WTC11 (cell line): ENCODE measurements around the gene PSMG4. TPM values are rescaled to one million over a fixed set of nuclear protein-coding genes. Genes with fewer than 3 reads are reported as not detected.

Source experiments
- ATAC-seq: fragments of 200-7000 bp; cut with Tn5 transposase; 2 replicates; pipeline ENCODE4 v1.10.0; 2021; ENCODE audit warnings: mild to moderate bottlenecking, moderate library complexity
- CTCF ChIA-PET: fragments of 300-600 bp; sonication (Branson Sonifier 250); formaldehyde crosslinking; loops from one replicate; lab custom pipeline; 2021; ENCODE audit warnings: antibody characterized with exemption; lab: Charles Lee
- POLR2A ChIA-PET: fragments of 350-600 bp; sonication (Branson Sonifier 250); formaldehyde crosslinking; loops from one replicate; lab custom pipeline; 2021; ENCODE audit warnings: antibody characterized with exemption; lab: Charles Lee
- DNase-seq: peaks from one replicate; pipeline ENCODE4 v3.0.0; 2021; ENCODE audit warnings: low spot score
- H3K27ac Mint-ChIP-seq: 2 replicates; pipeline ENCODE4 v1.8.0; 2021; ENCODE audit warnings: mixed read lengths
- H3K27me3 Mint-ChIP-seq: 2 replicates; pipeline ENCODE4 v1.8.0; 2021; ENCODE audit warnings: low read depth, mild to moderate bottlenecking, moderate library complexity, mixed read lengths
- H3K36me3 Mint-ChIP-seq: 2 replicates; pipeline ENCODE4 v1.8.0; 2021; ENCODE audit warnings: mixed read lengths
- H3K4me1 Mint-ChIP-seq: 2 replicates; pipeline ENCODE4 v1.8.0; 2022; ENCODE audit warnings: mixed read lengths
- H3K4me3 Mint-ChIP-seq: 2 replicates; pipeline ENCODE4 v1.8.0; 2021; ENCODE audit warnings: mild to moderate bottlenecking, moderate library complexity, mixed read lengths
- H3K9me3 Mint-ChIP-seq: 2 replicates; pipeline ENCODE4 v1.8.0; 2021; ENCODE audit warnings: mixed read lengths
- ARID4B ChIP-seq: sonication (generic); formaldehyde crosslinking; IDR thresholded peaks from 2 replicates; pipeline ENCODE4 v1.8.0; 2023; ENCODE audit warnings: missing genetic modification reagents, mild to moderate bottlenecking, borderline replicate concordance
- CREM ChIP-seq: sonication (generic); formaldehyde crosslinking; IDR thresholded peaks from 2 replicates; pipeline ENCODE4 v1.8.1; 2022; ENCODE audit warnings: mild to moderate bottlenecking, missing genetic modification reagents, moderate library complexity
- ERG ChIP-seq: fragments of 250-450 bp; sonication (Bioruptor Pico); IDR thresholded peaks from 2 replicates; pipeline ENCODE4 v1.8.0; 2021; ENCODE audit warnings: mild to moderate bottlenecking
- ESRRA ChIP-seq: sonication (generic); formaldehyde crosslinking; IDR thresholded peaks from 2 replicates; pipeline ENCODE4 v1.8.1; 2022; ENCODE audit warnings: mild to moderate bottlenecking, missing genetic modification reagents, borderline replicate concordance
- FOXJ3 ChIP-seq: sonication (generic); formaldehyde crosslinking; IDR thresholded peaks from 2 replicates; pipeline ENCODE4 v1.9.0; 2021; ENCODE audit warnings: missing genetic modification reagents, mild to moderate bottlenecking, borderline replicate concordance
- FOXP1 ChIP-seq: sonication (generic); formaldehyde crosslinking; IDR thresholded peaks from 2 replicates; pipeline ENCODE4 v1.8.0; 2022; ENCODE audit warnings: missing genetic modification reagents, mild to moderate bottlenecking, moderate library complexity, borderline replicate concordance
- IRF2 ChIP-seq: sonication (generic); formaldehyde crosslinking; IDR thresholded peaks from 2 replicates; pipeline ENCODE4 v1.8.0; 2022; ENCODE audit warnings: low read depth, missing genetic modification reagents, borderline replicate concordance
- JAZF1 ChIP-seq: fragments of 250-450 bp; sonication (Bioruptor Pico); IDR thresholded peaks from 2 replicates; pipeline ENCODE4 v1.9.0; 2021; ENCODE audit warnings: moderate library complexity, mild to moderate bottlenecking, inconsistent platforms
- MYBL2 ChIP-seq: sonication (generic); formaldehyde crosslinking; IDR thresholded peaks from 2 replicates; pipeline ENCODE4 v1.8.1; 2023; ENCODE audit warnings: mild to moderate bottlenecking, moderate library complexity, missing genetic modification reagents
- NFATC4 ChIP-seq: fragments of 250-450 bp; sonication (Bioruptor Pico); IDR thresholded peaks from 2 replicates; pipeline ENCODE4 v1.9.0; 2021; ENCODE audit warnings: mild to moderate bottlenecking
- PRDM15 ChIP-seq: sonication (generic); formaldehyde crosslinking; IDR thresholded peaks from 2 replicates; pipeline ENCODE4 v1.8.0; 2022; ENCODE audit warnings: missing genetic modification reagents
- SP1 ChIP-seq: sonication (generic); formaldehyde crosslinking; conservative IDR thresholded peaks from 2 replicates; pipeline ENCODE4 v1.8.1; 2022; ENCODE audit warnings: missing genetic modification reagents
- TP53 ChIP-seq: sonication (generic); formaldehyde crosslinking; IDR thresholded peaks from 2 replicates; pipeline ENCODE4 v1.8.1; 2023; ENCODE audit warnings: mild to moderate bottlenecking, missing genetic modification reagents
- ZNF138 ChIP-seq: sonication (generic); formaldehyde crosslinking; conservative IDR thresholded peaks from 2 replicates; pipeline ENCODE4 v1.8.1; 2022; ENCODE audit warnings: mild to moderate bottlenecking, moderate library complexity, missing genetic modification reagents
- ZNF263 ChIP-seq: sonication (generic); formaldehyde crosslinking; IDR thresholded peaks from 2 replicates; pipeline ENCODE4 v1.8.1; 2022; ENCODE audit warnings: low read depth, mild to moderate bottlenecking, moderate library complexity, missing genetic modification reagents
- ZNF396 ChIP-seq: fragments of 250-450 bp; sonication (Bioruptor Pico); IDR thresholded peaks from 2 replicates; pipeline ENCODE4 v1.8.0; 2021; ENCODE audit warnings: mild to moderate bottlenecking, moderate library complexity, borderline replicate concordance
- total RNA-seq: library from RNA; stranded (reverse); gene quantifications from 3 replicates; pipeline ENCODE4 v1.2.3, GENCODE V29; 2021
- TF ChIP-seq, protein P1 (sequence below): sonication (generic); formaldehyde crosslinking; IDR thresholded peaks from 2 replicates; pipeline ENCODE4 v1.8.1; 2022; ENCODE audit warnings: low read depth, missing genetic modification reagents, borderline replicate concordance
- TF ChIP-seq, protein P2 (sequence below): fragments of 250-450 bp; sonication (Bioruptor Pico); IDR thresholded peaks from 2 replicates; pipeline ENCODE4 v1.9.0; 2021; ENCODE audit warnings: mild to moderate bottlenecking
- TF ChIP-seq, protein P3 (sequence below): sonication (generic); formaldehyde crosslinking; IDR thresholded peaks from 2 replicates; pipeline ENCODE4 v1.8.0; 2022; ENCODE audit warnings: mild to moderate bottlenecking, missing genetic modification reagents
- TF ChIP-seq, protein P4 (sequence below): sonication (generic); formaldehyde crosslinking; IDR thresholded peaks from 2 replicates; pipeline ENCODE4 v1.8.1; 2023; ENCODE audit warnings: mild to moderate bottlenecking, moderate library complexity, missing genetic modification reagents

Gene PSMG4
- total RNA-seq, 1 experiment from 2014 or later = 38.2 TPM

- ChIA-PET POLR2A (no interaction called here), CTCF (interaction anchor here (2.0 kb wide), 1 partner anchor 15 kb away, joined by 10 read pairs; no protein-coding TSS in a partner anchor)
These were observed 7.4 kb downstream of the PSMG4 start for GRCh38 chr6:3266170-3266569.

GRCh38 chr6:3267162-3267561 lies 8.4 kb downstream of the PSMG4 start:
- CTCF ChIA-PET = interaction anchor here (0.7 kb wide), 1 partner anchor 465 kb away, joined by 3 read pairs; no protein-coding TSS in a partner anchor
- Mint-ChIP-seq H3K27ac (peak overlapping the region; percentile 79; the same call in 1 of the 2 replicates), H3K4me1 (peaks cover 8% of the 10 kb centered on the region), H3K4me3 (no peak overlapping the region), H3K9me3 (no peaks in the 10 kb centered on the region; the same call in 1 of the 2 replicates), H3K27me3 (no peaks in the 10 kb centered on the region), H3K36me3 (peaks cover 64% of the 10 kb centered on the region)
- POLR2A ChIA-PET = no interaction called here
- ATAC-seq (no peak), DNase-seq (no peak)
- TF ChIP-seq, protein P1, sequence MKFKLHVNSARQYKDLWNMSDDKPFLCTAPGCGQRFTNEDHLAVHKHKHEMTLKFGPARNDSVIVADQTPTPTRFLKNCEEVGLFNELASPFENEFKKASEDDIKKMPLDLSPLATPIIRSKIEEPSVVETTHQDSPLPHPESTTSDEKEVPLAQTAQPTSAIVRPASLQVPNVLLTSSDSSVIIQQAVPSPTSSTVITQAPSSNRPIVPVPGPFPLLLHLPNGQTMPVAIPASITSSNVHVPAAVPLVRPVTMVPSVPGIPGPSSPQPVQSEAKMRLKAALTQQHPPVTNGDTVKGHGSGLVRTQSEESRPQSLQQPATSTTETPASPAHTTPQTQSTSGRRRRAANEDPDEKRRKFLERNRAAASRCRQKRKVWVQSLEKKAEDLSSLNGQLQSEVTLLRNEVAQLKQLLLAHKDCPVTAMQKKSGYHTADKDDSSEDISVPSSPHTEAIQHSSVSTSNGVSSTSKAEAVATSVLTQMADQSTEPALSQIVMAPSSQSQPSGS (CRISPR knock-in tag) = no peak
- TF ChIP-seq, protein P2, sequence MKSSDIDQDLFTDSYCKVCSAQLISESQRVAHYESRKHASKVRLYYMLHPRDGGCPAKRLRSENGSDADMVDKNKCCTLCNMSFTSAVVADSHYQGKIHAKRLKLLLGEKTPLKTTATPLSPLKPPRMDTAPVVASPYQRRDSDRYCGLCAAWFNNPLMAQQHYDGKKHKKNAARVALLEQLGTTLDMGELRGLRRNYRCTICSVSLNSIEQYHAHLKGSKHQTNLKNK (CRISPR knock-in tag) = no peak
- TF ChIP-seq, protein P3, sequence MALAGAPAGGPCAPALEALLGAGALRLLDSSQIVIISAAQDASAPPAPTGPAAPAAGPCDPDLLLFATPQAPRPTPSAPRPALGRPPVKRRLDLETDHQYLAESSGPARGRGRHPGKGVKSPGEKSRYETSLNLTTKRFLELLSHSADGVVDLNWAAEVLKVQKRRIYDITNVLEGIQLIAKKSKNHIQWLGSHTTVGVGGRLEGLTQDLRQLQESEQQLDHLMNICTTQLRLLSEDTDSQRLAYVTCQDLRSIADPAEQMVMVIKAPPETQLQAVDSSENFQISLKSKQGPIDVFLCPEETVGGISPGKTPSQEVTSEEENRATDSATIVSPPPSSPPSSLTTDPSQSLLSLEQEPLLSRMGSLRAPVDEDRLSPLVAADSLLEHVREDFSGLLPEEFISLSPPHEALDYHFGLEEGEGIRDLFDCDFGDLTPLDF (CRISPR knock-in tag) = no peak
- TF ChIP-seq ARID4B (CRISPR knock-in tag) = no peak
- TF ChIP-seq NFATC4 = no peak
- no peak for TF ChIP-seq ESRRA (CRISPR knock-in tag)
- no peak for TF ChIP-seq ZNF138

More at GRCh38 chr6:3266170-3266569, 7.4 kb downstream of the PSMG4 start:
- no peak for TF ChIP-seq ZNF396
- TF ChIP-seq CREM (CRISPR knock-in tag) = no peak
- TF ChIP-seq SP1 (CRISPR knock-in tag) = no peak
- no peak for TF ChIP-seq ERG (CRISPR knock-in tag)
- TF ChIP-seq PRDM15 (CRISPR knock-in tag) = no peak
- no peak for TF ChIP-seq MYBL2 (CRISPR knock-in tag)
- TF ChIP-seq JAZF1 = no peak
- no peak for TF ChIP-seq FOXJ3 (CRISPR knock-in tag)
- no peak for TF ChIP-seq FOXP1
- TF ChIP-seq TP53 (CRISPR knock-in tag) = no peak
- no peak for TF ChIP-seq IRF2 (CRISPR knock-in tag)
- TF ChIP-seq, protein P4, sequence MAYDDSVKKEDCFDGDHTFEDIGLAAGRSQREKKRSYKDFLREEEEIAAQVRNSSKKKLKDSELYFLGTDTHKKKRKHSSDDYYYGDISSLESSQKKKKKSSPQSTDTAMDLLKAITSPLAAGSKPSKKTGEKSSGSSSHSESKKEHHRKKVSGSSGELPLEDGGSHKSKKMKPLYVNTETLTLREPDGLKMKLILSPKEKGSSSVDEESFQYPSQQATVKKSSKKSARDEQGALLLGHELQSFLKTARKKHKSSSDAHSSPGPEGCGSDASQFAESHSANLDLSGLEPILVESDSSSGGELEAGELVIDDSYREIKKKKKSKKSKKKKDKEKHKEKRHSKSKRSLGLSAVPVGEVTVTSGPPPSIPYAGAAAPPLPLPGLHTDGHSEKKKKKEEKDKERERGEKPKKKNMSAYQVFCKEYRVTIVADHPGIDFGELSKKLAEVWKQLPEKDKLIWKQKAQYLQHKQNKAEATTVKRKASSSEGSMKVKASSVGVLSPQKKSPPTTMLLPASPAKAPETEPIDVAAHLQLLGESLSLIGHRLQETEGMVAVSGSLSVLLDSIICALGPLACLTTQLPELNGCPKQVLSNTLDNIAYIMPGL (CRISPR knock-in tag) = no peak
- no peak for TF ChIP-seq ZNF263 (CRISPR knock-in tag)
- TF ChIP-seq, all 79 proteins: peak for 0
- H3K27me3 Mint-ChIP-seq = no peaks in the 10 kb centered on the region
- 0 out of 2 replicates have a peak overlapping the region, but pooled peaks have one; percentile 24 for H3K27ac Mint-ChIP-seq
- DNase-seq (no peak), ATAC-seq (no peak)
- no peaks in the 10 kb centered on the region; the same call in 1 of the 2 replicates for H3K9me3 Mint-ChIP-seq
- H3K4me1 Mint-ChIP-seq = peaks cover 16% of the 10 kb centered on the region
- no peak overlapping the region for H3K4me3 Mint-ChIP-seq
- peaks cover 54% of the 10 kb centered on the region for H3K36me3 Mint-ChIP-seq
